WTC11 (cell line): Measurements from ENCODE around the gene PPIH. TPM values are rescaled to one million over a fixed set of nuclear protein-coding genes. Genes with fewer than 3 reads are reported as not detected.
"Not testable (repeated sequence)": the region's sequence is repeated elsewhere in the genome, so short reads cannot be mapped to it uniquely, and the experiment has no call there.

ENCODE experiments used
- ATAC-seq: fragments of 200-7000 bp; cut with Tn5 transposase; 2 replicates; pipeline ENCODE4 v1.10.0; 2021; ENCODE audit warnings: mild to moderate bottlenecking, moderate library complexity
- CTCF ChIA-PET: fragments of 300-600 bp; sonication (Branson Sonifier 250); formaldehyde crosslinking; loops from one replicate; lab custom pipeline; 2021; ENCODE audit warnings: antibody characterized with exemption; lab: Charles Lee
- POLR2A ChIA-PET: fragments of 350-600 bp; sonication (Branson Sonifier 250); formaldehyde crosslinking; loops from one replicate; lab custom pipeline; 2021; ENCODE audit warnings: antibody characterized with exemption; lab: Charles Lee
- DNase-seq: peaks from one replicate; pipeline ENCODE4 v3.0.0; 2021; ENCODE audit warnings: low spot score
- H3K27ac Mint-ChIP-seq: 2 replicates; pipeline ENCODE4 v1.8.0; 2021; ENCODE audit warnings: mixed read lengths
- H3K27me3 Mint-ChIP-seq: 2 replicates; pipeline ENCODE4 v1.8.0; 2021; ENCODE audit warnings: low read depth, mild to moderate bottlenecking, moderate library complexity, mixed read lengths
- H3K36me3 Mint-ChIP-seq: 2 replicates; pipeline ENCODE4 v1.8.0; 2021; ENCODE audit warnings: mixed read lengths
- H3K4me1 Mint-ChIP-seq: 2 replicates; pipeline ENCODE4 v1.8.0; 2022; ENCODE audit warnings: mixed read lengths
- H3K4me3 Mint-ChIP-seq: 2 replicates; pipeline ENCODE4 v1.8.0; 2021; ENCODE audit warnings: mild to moderate bottlenecking, moderate library complexity, mixed read lengths
- H3K9me3 Mint-ChIP-seq: 2 replicates; pipeline ENCODE4 v1.8.0; 2021; ENCODE audit warnings: mixed read lengths
- E2F4 ChIP-seq: sonication (generic); formaldehyde crosslinking; IDR thresholded peaks from 2 replicates; pipeline ENCODE4 v1.8.1; 2022; ENCODE audit warnings: low read depth, mild to moderate bottlenecking, moderate library complexity, missing genetic modification reagents, borderline replicate concordance
- ELF4 ChIP-seq: sonication (generic); formaldehyde crosslinking; IDR thresholded peaks from 2 replicates; pipeline ENCODE4 v1.8.1; 2022; ENCODE audit warnings: low read depth, mild to moderate bottlenecking, moderate library complexity, missing genetic modification reagents
- ETV6 ChIP-seq: sonication (generic); formaldehyde crosslinking; IDR thresholded peaks from 2 replicates; pipeline ENCODE4 v1.8.1; 2022; ENCODE audit warnings: mild to moderate bottlenecking, missing genetic modification reagents
- GABPB1 ChIP-seq: sonication (generic); formaldehyde crosslinking; IDR thresholded peaks from 2 replicates; pipeline ENCODE4 v1.8.1; 2023; ENCODE audit warnings: mild to moderate bottlenecking, missing genetic modification reagents
- HMGXB4 ChIP-seq: sonication (generic); formaldehyde crosslinking; IDR thresholded peaks from 2 replicates; pipeline ENCODE4 v1.8.1; 2023; ENCODE audit warnings: mild to moderate bottlenecking, moderate library complexity, missing genetic modification reagents
- JUN ChIP-seq: sonication (generic); formaldehyde crosslinking; IDR thresholded peaks from 2 replicates; pipeline ENCODE4 v1.8.0; 2023; ENCODE audit warnings: mild to moderate bottlenecking, missing genetic modification reagents
- KAT7 ChIP-seq: sonication (generic); formaldehyde crosslinking; IDR thresholded peaks from 2 replicates; pipeline ENCODE4 v1.8.1; 2023; ENCODE audit warnings: missing genetic modification reagents, mild to moderate bottlenecking, borderline replicate concordance
- MAX ChIP-seq: sonication (generic); formaldehyde crosslinking; IDR thresholded peaks from 2 replicates; pipeline ENCODE4 v1.8.0; 2022; ENCODE audit warnings: mild to moderate bottlenecking, missing genetic modification reagents
- MXD4 ChIP-seq: fragments of 250-450 bp; sonication (Bioruptor Pico); IDR thresholded peaks from 2 replicates; pipeline ENCODE4 v1.8.0; 2021; ENCODE audit warnings: mild to moderate bottlenecking, moderate library complexity, borderline replicate concordance
- RORB ChIP-seq: fragments of 250-450 bp; sonication (Bioruptor Pico); IDR thresholded peaks from 2 replicates; pipeline ENCODE4 v1.9.0; 2021; ENCODE audit warnings: mild to moderate bottlenecking
- TEAD1 ChIP-seq: sonication (generic); formaldehyde crosslinking; IDR thresholded peaks from 2 replicates; pipeline ENCODE4 v1.8.0; 2022; ENCODE audit warnings: mild to moderate bottlenecking, missing genetic modification reagents
- ZBTB21 ChIP-seq: sonication (generic); formaldehyde crosslinking; IDR thresholded peaks from 2 replicates; pipeline ENCODE4 v1.8.1; 2023; ENCODE audit warnings: mild to moderate bottlenecking, missing genetic modification reagents, borderline replicate concordance
- total RNA-seq: library from RNA; stranded (reverse); gene quantifications from 3 replicates; pipeline ENCODE4 v1.2.3, GENCODE V29; 2021
- TF ChIP-seq, protein P1 (sequence below): sonication (generic); formaldehyde crosslinking; conservative IDR thresholded peaks from 2 replicates; pipeline ENCODE4 v1.8.1; 2022; ENCODE audit warnings: mild to moderate bottlenecking, missing genetic modification reagents
- TF ChIP-seq, protein P2 (sequence below): sonication (generic); formaldehyde crosslinking; conservative IDR thresholded peaks from 2 replicates; pipeline ENCODE4 v1.8.1; 2023; ENCODE audit warnings: mild to moderate bottlenecking, low read depth, missing genetic modification reagents, moderate library complexity
- TF ChIP-seq, protein P3 (sequence below): sonication (generic); formaldehyde crosslinking; IDR thresholded peaks from 2 replicates; pipeline ENCODE4 v1.8.1; 2022; ENCODE audit warnings: low read depth, missing genetic modification reagents, borderline replicate concordance
- TF ChIP-seq, protein P4 (sequence below): sonication (generic); formaldehyde crosslinking; IDR thresholded peaks from 2 replicates; pipeline ENCODE4 v1.8.1; 2023; ENCODE audit warnings: mild to moderate bottlenecking, missing genetic modification reagents, moderate library complexity
- TF ChIP-seq, protein P5 (sequence below): sonication (generic); formaldehyde crosslinking; IDR thresholded peaks from 2 replicates; pipeline ENCODE4 v1.8.1; 2022; ENCODE audit warnings: mild to moderate bottlenecking, missing genetic modification reagents, moderate library complexity, borderline replicate concordance

The PPIH gene
- total RNA-seq, 1 experiment from 2014 or later: 69.3 TPM

DNA sequence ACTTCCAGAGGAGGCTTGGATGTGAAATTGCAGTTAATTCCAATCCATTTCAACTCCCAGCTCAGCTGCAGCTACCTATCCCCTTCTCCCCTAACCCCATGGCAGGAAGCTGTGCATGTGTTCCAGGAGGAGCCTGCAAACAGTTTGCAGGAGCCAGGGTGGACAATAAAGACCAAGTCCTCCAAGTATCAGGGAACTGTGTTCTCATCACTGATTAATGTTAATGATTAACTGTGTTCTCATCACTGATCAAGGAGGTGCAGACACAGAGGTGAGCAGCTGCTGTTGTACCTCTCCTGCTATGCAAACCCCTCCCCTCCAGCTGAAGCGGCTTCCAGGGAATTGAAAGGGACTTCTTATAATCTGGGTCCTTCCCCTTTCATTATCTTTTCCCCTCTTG, 62.6 kb downstream of the PPIH start:
- H3K4me3 Mint-ChIP-seq: no peak overlapping the region
- H3K4me1 Mint-ChIP-seq: peaks cover 5% of the 10 kb centered on the region; the same call in 1 of the 2 replicates
- ChIA-PET POLR2A (no interaction called here), CTCF (interaction anchor here (1.0 kb wide), 1 partner anchor 15 kb away, joined by 3 read pairs; no protein-coding TSS in a partner anchor)
- no peaks in the 10 kb centered on the region for H3K9me3 Mint-ChIP-seq
- ATAC-seq (no peak), DNase-seq (no peak)
- H3K27me3 Mint-ChIP-seq: no peaks in the 10 kb centered on the region
- no peak overlapping the region for H3K27ac Mint-ChIP-seq
- TF ChIP-seq, protein P1, sequence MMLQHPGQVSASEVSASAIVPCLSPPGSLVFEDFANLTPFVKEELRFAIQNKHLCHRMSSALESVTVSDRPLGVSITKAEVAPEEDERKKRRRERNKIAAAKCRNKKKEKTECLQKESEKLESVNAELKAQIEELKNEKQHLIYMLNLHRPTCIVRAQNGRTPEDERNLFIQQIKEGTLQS (CRISPR knock-in tag): no peak
- TF ChIP-seq GABPB1 (CRISPR knock-in tag) (no peak), MAX (CRISPR knock-in tag) (no peak), ELF4 (CRISPR knock-in tag) (no peak), JUN (CRISPR knock-in tag) (no peak), ETV6 (no peak), E2F4 (CRISPR knock-in tag) (no peak), KAT7 (CRISPR knock-in tag) (no peak), ZBTB21 (CRISPR knock-in tag) (no peak), RORB (CRISPR knock-in tag) (no peak)
- TF ChIP-seq, protein P2, sequence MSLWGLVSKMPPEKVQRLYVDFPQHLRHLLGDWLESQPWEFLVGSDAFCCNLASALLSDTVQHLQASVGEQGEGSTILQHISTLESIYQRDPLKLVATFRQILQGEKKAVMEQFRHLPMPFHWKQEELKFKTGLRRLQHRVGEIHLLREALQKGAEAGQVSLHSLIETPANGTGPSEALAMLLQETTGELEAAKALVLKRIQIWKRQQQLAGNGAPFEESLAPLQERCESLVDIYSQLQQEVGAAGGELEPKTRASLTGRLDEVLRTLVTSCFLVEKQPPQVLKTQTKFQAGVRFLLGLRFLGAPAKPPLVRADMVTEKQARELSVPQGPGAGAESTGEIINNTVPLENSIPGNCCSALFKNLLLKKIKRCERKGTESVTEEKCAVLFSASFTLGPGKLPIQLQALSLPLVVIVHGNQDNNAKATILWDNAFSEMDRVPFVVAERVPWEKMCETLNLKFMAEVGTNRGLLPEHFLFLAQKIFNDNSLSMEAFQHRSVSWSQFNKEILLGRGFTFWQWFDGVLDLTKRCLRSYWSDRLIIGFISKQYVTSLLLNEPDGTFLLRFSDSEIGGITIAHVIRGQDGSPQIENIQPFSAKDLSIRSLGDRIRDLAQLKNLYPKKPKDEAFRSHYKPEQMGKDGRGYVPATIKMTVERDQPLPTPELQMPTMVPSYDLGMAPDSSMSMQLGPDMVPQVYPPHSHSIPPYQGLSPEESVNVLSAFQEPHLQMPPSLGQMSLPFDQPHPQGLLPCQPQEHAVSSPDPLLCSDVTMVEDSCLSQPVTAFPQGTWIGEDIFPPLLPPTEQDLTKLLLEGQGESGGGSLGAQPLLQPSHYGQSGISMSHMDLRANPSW (CRISPR knock-in tag): no peak
- TF ChIP-seq, protein P3, sequence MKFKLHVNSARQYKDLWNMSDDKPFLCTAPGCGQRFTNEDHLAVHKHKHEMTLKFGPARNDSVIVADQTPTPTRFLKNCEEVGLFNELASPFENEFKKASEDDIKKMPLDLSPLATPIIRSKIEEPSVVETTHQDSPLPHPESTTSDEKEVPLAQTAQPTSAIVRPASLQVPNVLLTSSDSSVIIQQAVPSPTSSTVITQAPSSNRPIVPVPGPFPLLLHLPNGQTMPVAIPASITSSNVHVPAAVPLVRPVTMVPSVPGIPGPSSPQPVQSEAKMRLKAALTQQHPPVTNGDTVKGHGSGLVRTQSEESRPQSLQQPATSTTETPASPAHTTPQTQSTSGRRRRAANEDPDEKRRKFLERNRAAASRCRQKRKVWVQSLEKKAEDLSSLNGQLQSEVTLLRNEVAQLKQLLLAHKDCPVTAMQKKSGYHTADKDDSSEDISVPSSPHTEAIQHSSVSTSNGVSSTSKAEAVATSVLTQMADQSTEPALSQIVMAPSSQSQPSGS (CRISPR knock-in tag): no peak
- TF ChIP-seq, protein P4, sequence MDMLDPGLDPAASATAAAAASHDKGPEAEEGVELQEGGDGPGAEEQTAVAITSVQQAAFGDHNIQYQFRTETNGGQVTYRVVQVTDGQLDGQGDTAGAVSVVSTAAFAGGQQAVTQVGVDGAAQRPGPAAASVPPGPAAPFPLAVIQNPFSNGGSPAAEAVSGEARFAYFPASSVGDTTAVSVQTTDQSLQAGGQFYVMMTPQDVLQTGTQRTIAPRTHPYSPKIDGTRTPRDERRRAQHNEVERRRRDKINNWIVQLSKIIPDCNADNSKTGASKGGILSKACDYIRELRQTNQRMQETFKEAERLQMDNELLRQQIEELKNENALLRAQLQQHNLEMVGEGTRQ (CRISPR knock-in tag): no peak
- peaks cover 2% of the 10 kb centered on the region for H3K36me3 Mint-ChIP-seq

DNA sequence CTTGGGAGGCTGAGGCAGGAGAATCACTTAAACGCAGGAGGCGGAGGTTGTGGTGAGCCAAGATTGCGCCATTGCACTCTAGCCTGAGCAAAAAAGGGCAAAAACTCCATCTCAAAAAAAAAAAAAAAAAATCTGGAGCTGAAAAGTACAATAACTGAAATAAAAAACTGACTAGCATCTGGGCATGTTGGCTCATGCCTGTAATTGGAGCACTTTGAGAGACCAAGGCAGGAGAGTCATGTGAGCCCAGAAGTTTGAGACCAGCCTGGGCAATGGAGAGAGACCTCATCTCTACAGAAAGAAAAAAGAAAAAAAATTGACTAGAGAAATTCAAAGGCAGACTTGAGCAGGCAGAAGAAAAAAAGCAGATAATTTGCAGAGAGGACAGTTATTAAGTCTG, 63.7 kb downstream of the PPIH start:
- ChIA-PET CTCF (interaction anchor here (0.6 kb wide), 1 partner anchor 35 kb away, joined by 3 read pairs; no protein-coding TSS in a partner anchor), POLR2A (interaction anchor here (0.6 to 0.7 kb wide), 2 partner anchors 13 to 46 kb away, joined by 3 read pairs; partner anchors contain the start of genes C1orf50 and P3H1)
- no peak for ATAC-seq
- Mint-ChIP-seq H3K9me3 (no peaks in the 10 kb centered on the region), H3K4me3 (no peak overlapping the region), H3K36me3 (no peaks in the 10 kb centered on the region; the same call in 1 of the 2 replicates), H3K27me3 (no peaks in the 10 kb centered on the region), H3K4me1 (peaks cover 5% of the 10 kb centered on the region; the same call in 1 of the 2 replicates), H3K27ac (0 out of 2 replicates have a peak overlapping the region, but pooled peaks have one; percentile 8)
- no peak for DNase-seq
- no peak for TF ChIP-seq MXD4 (CRISPR knock-in tag)
- TF ChIP-seq, protein P3 (CRISPR knock-in tag): no peak
- TF ChIP-seq TEAD1 (CRISPR knock-in tag): no peak
- TF ChIP-seq GABPB1 (CRISPR knock-in tag): no peak
- TF ChIP-seq ETV6: no peak
- TF ChIP-seq, protein P1 (CRISPR knock-in tag): no peak
- TF ChIP-seq, protein P5, sequence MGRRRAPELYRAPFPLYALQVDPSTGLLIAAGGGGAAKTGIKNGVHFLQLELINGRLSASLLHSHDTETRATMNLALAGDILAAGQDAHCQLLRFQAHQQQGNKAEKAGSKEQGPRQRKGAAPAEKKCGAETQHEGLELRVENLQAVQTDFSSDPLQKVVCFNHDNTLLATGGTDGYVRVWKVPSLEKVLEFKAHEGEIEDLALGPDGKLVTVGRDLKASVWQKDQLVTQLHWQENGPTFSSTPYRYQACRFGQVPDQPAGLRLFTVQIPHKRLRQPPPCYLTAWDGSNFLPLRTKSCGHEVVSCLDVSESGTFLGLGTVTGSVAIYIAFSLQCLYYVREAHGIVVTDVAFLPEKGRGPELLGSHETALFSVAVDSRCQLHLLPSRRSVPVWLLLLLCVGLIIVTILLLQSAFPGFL (CRISPR knock-in tag): no peak
- no peak for TF ChIP-seq HMGXB4

DNA sequence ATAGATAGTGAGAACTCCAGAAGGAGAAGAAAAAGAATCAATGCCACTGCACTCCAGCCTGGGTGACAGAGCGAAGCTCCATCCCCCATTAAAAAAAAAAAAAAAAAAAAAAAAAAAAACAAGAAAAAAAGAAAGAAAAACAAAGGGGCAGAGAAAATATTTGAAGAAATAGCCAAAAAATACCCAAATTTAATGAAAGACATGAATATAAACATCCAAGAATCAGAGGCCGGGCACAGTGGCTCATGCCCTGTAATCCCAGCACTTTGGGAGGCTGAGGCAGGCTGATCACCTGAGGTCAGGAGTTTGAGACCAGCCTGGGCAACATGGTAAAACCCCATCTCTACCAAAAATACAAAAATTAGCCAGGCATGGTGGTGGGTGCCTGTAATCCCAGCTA, 64.2 kb downstream of the PPIH start:
- ChIA-PET CTCF (interaction anchor here (0.5 to 0.6 kb wide), 2 partner anchors 35 to 128 kb away, joined by 3 read pairs; no protein-coding TSS in a partner anchor), POLR2A (interaction anchor here (0.6 to 0.7 kb wide), 2 partner anchors 12 to 45 kb away, joined by 3 read pairs; partner anchors contain the start of genes C1orf50 and P3H1)
- not testable (repeated sequence) for H3K36me3 Mint-ChIP-seq, DNase-seq, H3K9me3 Mint-ChIP-seq, ATAC-seq, H3K4me3 Mint-ChIP-seq, H3K27ac Mint-ChIP-seq, H3K4me1 Mint-ChIP-seq, H3K27me3 Mint-ChIP-seq
